Muscle of leg (tissue), 11 donors: ENCODE data around the gene ARPC2. TPM values are rescaled to one million over a fixed set of nuclear protein-coding genes. Genes with fewer than 3 reads are reported as not detected.
A peak's percentile ranks its signal among the peaks of the same experiment; 100 is the strongest.

ENCODE experiments used
- DNase-seq: peaks from one replicate; pipeline ENCODE4 v3.0.0; 2013
- H3K27ac ChIP-seq: one replicate; pipeline ENCODE4 v1.5.1; 2013; ENCODE audit warnings: mild to moderate bottlenecking, low read length, control low read depth
- H3K27me3 ChIP-seq: one replicate; pipeline ENCODE4 v1.6.1; 2013; ENCODE audit warnings: low read length; ENCODE audit not compliant: control insufficient read depth, insufficient read depth
- H3K36me3 ChIP-seq: one replicate; pipeline ENCODE4 v1.6.1; 2013; ENCODE audit warnings: low read length; ENCODE audit not compliant: control insufficient read depth, insufficient read depth
- H3K4me1 ChIP-seq: one replicate; pipeline ENCODE4 v1.6.1; 2013; ENCODE audit warnings: low read length; ENCODE audit not compliant: control insufficient read depth, insufficient read depth
- H3K4me3 ChIP-seq: one replicate; pipeline ENCODE4 v1.5.1; 2013; ENCODE audit warnings: low read length, control low read depth
- H3K9me3 ChIP-seq: replicated peaks from 2 replicates; pipeline ENCODE4 v1.6.1; 2013; ENCODE audit warnings: low read depth, low read length; ENCODE audit not compliant: control insufficient read depth
- WGBS: methylation state at CpG from one replicate; pipeline ENCODE4 v1.1.5; 2013; ENCODE audit warnings: missing lambda C conversion rate; ENCODE audit not compliant: insufficient coverage; 5-methylcytosine and 5-hydroxymethylcytosine counted together
- polyA plus RNA-seq, 8 donors: library from polyadenylated mRNA; unstranded; fragments of 120-200 nt; gene quantifications; one replicate each; pipeline versions ENCODE4 v1.2.1 to v1.2.3, GENCODE V29; 2013; ENCODE audit warnings: inconsistent platforms in 1 of 8, low replicate concordance in 1 of 8; ENCODE audit not compliant: insufficient read length in 8 of 8, insufficient read depth in 1 of 8
- total RNA-seq: library from RNA; stranded (reverse); fragments of 120-200 nt; gene quantifications from one replicate; pipeline ENCODE4 v1.2.4, GENCODE V29; 2013

Gene ARPC2
- total and polyA plus RNA-seq, 9 donors: 206 to 261 (median 235) TPM

GRCh38 chr2:218226903-218227302 lies 9.9 kb downstream of the ARPC2 start:
- no peak for DNase-seq
- Histone ChIP-seq H3K4me1 (no peaks in the 10 kb centered on the region), H3K36me3 (peaks cover 54% of the 10 kb centered on the region), H3K4me3 (no peak overlapping the region), H3K9me3 (no peaks in the 10 kb centered on the region), H3K27me3 (no peaks in the 10 kb centered on the region), H3K27ac (no peak overlapping the region)
- 80% methylated on average over 1 of the region's 3 CpGs for whole genome bisulfite sequencing

DNA sequence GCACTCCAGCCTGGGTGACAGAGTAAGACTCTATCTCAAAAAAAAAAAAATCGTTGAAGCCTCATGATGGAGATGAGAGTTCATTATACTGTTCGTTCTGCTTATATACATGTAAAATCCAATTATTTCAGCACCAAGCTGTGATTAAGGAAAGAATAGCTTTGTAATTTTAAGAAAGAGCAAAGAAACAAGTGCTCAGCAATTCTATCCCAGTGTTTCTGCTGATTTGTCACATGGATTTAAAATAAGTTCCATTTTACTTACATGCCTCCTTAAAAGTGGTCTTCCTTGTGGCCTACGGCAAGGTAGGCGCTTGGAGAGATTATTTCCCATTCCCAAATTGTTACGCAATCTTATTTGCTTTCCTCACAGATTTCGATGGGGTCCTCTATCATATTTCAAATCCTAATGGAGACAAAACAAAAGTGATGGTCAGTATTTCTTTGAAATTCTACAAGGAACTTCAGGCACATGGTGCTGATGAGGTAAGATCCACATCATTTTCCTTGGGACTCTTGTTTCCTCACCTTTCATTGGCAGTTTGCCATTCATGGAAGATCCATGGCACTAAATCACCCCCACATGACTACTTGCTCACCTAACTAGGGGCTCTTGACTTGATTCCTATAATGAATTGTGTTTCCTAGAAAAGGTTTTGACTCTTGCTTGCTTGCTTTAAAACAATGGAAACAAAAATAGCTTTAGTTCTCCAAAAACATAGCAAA lies 11.5 kb downstream of the ARPC2 start:
- H3K27me3 ChIP-seq: no peaks in the 10 kb centered on the region
- WGBS: 83% methylated on average over 2 of the region's 6 CpGs
- no peaks in the 10 kb centered on the region for H3K4me1 ChIP-seq
- no peaks in the 10 kb centered on the region for H3K9me3 ChIP-seq
- H3K27ac ChIP-seq: peak overlapping the region; percentile 77
- no peak overlapping the region for H3K4me3 ChIP-seq
- no peak for DNase-seq
- H3K36me3 ChIP-seq: peaks cover 66% of the 10 kb centered on the region

DNA sequence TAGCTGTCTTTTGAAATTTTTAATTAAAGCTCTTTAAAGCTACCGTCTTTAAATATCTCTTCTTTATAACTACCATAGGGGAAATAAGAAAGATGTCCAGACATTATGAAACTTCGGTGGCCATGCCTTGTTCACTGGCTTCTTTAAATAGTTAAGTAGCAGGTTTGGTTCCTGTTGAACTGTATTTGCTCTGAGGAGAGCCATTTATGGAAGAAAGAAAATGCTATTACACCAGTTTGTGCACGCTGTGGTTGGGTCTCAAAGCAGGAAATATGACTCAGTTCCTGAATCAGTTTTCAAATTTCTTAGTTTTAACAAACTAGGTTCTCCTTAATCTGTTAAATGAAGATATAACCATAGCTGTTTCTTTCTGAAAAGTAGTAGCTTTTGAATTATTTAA lies 12.2 kb downstream of the ARPC2 start:
- peak overlapping the region; percentile 77 for H3K27ac ChIP-seq
- DNase-seq: peak; percentile 66
- no CpG with 5 or more reads among the region's 3 CpGs for WGBS
- H3K36me3 ChIP-seq: peaks cover 65% of the 10 kb centered on the region
- H3K4me3 ChIP-seq: no peak overlapping the region
- H3K27me3 ChIP-seq: no peaks in the 10 kb centered on the region
- H3K9me3 ChIP-seq: no peaks in the 10 kb centered on the region
- H3K4me1 ChIP-seq: no peaks in the 10 kb centered on the region

DNA sequence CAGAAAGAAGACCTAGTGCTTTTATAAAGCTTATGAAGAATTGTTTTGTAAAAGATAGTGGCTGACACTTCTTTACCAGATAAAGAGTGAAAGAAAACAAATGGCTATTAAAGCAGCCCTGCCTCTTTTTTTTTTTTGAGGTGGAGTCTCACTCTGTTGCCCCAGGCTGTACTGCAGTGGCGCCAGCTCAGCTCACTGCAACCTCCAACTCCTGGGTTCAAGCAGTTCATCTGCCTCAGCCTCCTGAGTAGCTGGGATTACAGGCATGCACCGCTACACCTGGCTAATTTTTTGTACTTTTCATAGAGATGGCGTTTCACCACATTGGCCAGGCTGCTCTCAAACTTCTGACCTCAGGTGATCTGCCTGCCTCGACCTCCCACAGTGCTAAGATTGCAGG lies 12.9 kb downstream of the ARPC2 start:
- Histone ChIP-seq H3K36me3 (peaks cover 63% of the 10 kb centered on the region), H3K27me3 (no peaks in the 10 kb centered on the region), H3K4me3 (no peak overlapping the region), H3K4me1 (no peaks in the 10 kb centered on the region), H3K27ac (peak overlapping the region; percentile 43), H3K9me3 (no peaks in the 10 kb centered on the region)
- WGBS: 94% methylated on average over 4 of the region's 4 CpGs
- no peak for DNase-seq

DNA sequence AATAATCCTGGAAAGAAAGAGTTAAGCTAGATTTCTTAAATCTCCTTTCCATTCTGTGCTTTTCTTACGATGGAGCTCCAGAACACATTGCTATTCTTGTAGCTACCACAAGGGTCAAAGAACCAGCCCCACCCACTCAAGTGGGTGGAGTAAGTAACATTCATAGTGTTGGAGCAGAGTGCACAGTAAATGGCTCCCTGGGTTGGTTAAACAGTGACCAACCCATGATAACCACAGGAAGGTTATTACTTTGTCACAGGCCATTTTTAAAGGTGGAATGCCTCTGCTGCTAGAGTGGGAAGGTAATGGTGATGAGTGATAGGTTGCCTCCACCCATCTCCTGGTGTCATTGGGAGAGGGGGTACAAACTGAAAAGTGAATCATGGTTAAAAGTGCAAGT lies 13.9 kb downstream of the ARPC2 start:
- Histone ChIP-seq H3K4me3 (no peak overlapping the region), H3K4me1 (no peaks in the 10 kb centered on the region), H3K36me3 (peaks cover 64% of the 10 kb centered on the region), H3K27me3 (no peaks in the 10 kb centered on the region), H3K27ac (no peak overlapping the region), H3K9me3 (no peaks in the 10 kb centered on the region)
- no CpG with 5 or more reads among the region's 1 CpG for WGBS
- DNase-seq: no peak

DNA sequence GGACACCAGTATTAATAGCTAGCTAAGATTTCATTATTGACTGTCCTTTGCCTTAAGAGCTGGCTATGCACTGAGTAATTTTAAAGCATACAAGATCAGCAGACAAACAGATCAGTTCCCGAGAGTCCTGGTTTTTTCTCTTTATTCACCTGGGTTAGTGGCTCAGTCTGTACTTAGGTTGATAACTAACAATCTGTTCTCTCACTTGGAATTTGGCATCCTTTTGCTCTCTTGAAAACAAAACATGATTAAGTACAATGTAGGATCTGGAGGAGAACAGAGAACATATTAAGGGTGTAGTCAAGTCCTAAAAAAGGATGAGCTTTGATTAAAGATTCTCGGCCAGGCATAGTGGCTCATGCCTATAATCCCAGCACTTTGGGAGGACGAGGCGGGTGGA lies 16.6 kb downstream of the ARPC2 start:
- Histone ChIP-seq H3K27me3 (no peaks in the 10 kb centered on the region), H3K36me3 (peaks cover 74% of the 10 kb centered on the region), H3K9me3 (no peaks in the 10 kb centered on the region), H3K4me1 (no peaks in the 10 kb centered on the region), H3K4me3 (no peak overlapping the region), H3K27ac (no peak overlapping the region)
- WGBS: no CpG with 5 or more reads among the region's 4 CpGs
- DNase-seq: no peak

DNA sequence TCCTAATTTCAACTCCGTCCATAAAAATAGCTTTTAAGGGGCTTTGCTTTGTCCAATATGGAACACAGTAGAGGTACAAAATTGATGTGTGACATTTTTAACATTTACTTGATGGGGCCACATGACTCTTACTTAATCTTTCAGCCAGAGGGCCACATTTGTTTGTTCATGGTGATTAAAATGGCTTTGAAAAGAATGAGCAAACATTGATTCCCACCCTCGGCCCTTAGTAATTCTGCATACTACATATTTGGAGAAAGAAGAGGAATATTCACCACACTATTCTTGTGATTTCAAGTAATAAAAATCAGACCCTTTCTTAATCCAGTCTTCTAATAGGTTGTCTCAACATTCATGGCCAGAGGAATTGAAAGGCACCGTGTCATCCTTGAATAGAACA lies 17.5 kb downstream of the ARPC2 start:
- no peak overlapping the region for H3K27ac ChIP-seq
- peaks cover 79% of the 10 kb centered on the region for H3K36me3 ChIP-seq
- H3K4me1 ChIP-seq: no peaks in the 10 kb centered on the region
- no peak overlapping the region for H3K4me3 ChIP-seq
- no CpG with 5 or more reads among the region's 3 CpGs for WGBS
- no peak for DNase-seq
- no peaks in the 10 kb centered on the region for H3K27me3 ChIP-seq
- H3K9me3 ChIP-seq: no peaks in the 10 kb centered on the region

- no peak overlapping the region for H3K4me3 ChIP-seq
- no peaks in the 10 kb centered on the region for H3K4me1 ChIP-seq
- no peaks in the 10 kb centered on the region for H3K27me3 ChIP-seq
- no peak overlapping the region for H3K27ac ChIP-seq
- WGBS: no CpG with 5 or more reads among the region's 2 CpGs
- peaks cover 81% of the 10 kb centered on the region for H3K36me3 ChIP-seq
- H3K9me3 ChIP-seq: no peaks in the 10 kb centered on the region
- no peak for DNase-seq
Measured at GRCh38 chr2:218235017-218235416, 18.0 kb downstream of the ARPC2 start.

DNA sequence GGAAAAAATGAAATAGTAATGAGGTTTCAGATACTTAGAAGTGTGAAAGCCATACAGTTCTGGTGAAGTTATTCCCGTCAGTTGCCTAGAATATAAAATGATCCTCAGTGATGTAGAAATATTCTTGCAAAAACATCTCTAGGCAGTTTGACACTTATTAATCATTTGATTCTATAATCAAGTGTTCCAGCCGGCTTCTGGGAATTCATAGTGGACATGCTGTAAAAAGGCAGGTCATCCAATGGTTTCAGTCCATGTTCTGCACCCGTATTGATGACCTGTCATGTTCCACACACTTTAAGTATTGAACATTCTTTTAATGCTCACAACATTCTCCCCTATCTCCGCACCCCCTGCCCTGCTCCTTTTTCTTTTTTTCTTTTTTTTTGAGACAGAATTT lies 19.8 kb downstream of the ARPC2 start:
- H3K4me3 ChIP-seq: no peak overlapping the region
- H3K9me3 ChIP-seq: no peaks in the 10 kb centered on the region
- no CpG with 5 or more reads among the region's 4 CpGs for WGBS
- peaks cover 77% of the 10 kb centered on the region for H3K36me3 ChIP-seq
- H3K27me3 ChIP-seq: no peaks in the 10 kb centered on the region
- no peaks in the 10 kb centered on the region for H3K4me1 ChIP-seq
- H3K27ac ChIP-seq: no peak overlapping the region
- DNase-seq: no peak

DNA sequence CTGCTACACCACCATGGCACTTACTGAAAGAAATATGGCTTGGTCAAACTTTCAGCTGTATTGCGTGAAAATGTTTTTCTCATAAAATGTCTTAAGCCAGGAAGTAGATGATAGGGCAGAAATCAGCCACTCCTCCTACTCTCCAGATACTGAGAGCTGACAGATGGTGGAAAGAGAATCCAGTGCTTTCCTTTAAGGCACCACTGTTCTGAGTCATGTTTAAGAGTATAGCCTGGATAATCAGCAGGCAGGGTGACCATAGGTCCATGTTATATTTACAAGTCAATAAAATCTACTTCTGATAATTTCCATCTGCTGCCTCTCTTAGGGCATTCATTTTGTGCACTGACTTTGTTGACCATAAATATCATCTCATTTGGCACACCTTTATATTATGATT lies 21.9 kb downstream of the ARPC2 start:
- DNase-seq: no peak
- Histone ChIP-seq H3K27me3 (no peaks in the 10 kb centered on the region), H3K4me1 (no peaks in the 10 kb centered on the region), H3K36me3 (peaks cover 73% of the 10 kb centered on the region), H3K27ac (no peak overlapping the region), H3K4me3 (no peak overlapping the region), H3K9me3 (no peaks in the 10 kb centered on the region)
- WGBS: no CpG with 5 or more reads among the region's 1 CpG

GRCh38 chr2:218244204-218244603 lies 27.2 kb downstream of the ARPC2 start:
- Histone ChIP-seq H3K27ac (no peak overlapping the region), H3K9me3 (no peaks in the 10 kb centered on the region), H3K4me3 (no peak overlapping the region), H3K4me1 (no peaks in the 10 kb centered on the region), H3K27me3 (no peaks in the 10 kb centered on the region), H3K36me3 (peaks cover 78% of the 10 kb centered on the region)
- DNase-seq: no peak
- 83% methylated on average over 1 of the region's 1 CpG for WGBS
